ENCODE data around the gene HTRA3. TPM values are rescaled to one million over a fixed set of nuclear protein-coding genes. Genes with fewer than 3 reads are reported as not detected.

The HTRA3 gene
- total and polyA plus RNA-seq, 2 of the 8 experiments (the other 6 are each of a cell fraction or from before 2014, with no cell fraction given), result 3.2 to 5.8 TPM

GRCh38 chr4:8308856-8309771 is 39.6 kb downstream of the HTRA3 start:
- Histone ChIP-seq H3K4ac (replicated peaks; ENCODE audit: insufficient read length, low read depth, low read length) (no peak overlapping the region), H3K56ac (replicated peaks; ENCODE audit: insufficient read length, low read depth, low read length) (no peak overlapping the region), H3K27ac (ENCODE audit: low read depth, low read length) (no peak overlapping the region; the same call in 1 of the 2 replicates), H2BK120ac (replicated peaks; ENCODE audit: low read depth, low read length) (no peak overlapping the region), H2BK12ac (ENCODE audit: low read depth, low read length) (no peak overlapping the region), H3K18ac (ENCODE audit: extremely low read depth, low read length) (no peak overlapping the region), H2BK5ac (ENCODE audit: low read depth, low read length) (no peak overlapping the region), H2AFZ (ENCODE audit: low read length) (no peak overlapping the region), H3K27me3 (replicated peaks in 1 of 4; ENCODE audit: control insufficient read depth in 3 of 4, extremely low read depth in 1 of 4, insufficient read depth in 3 of 4, low read length in 3 of 4) (peaks cover 0 to 4% (median 0%) of the 10 kb centered on the region in 4 experiments; a peak in 3 of 7 replicates), H4K91ac (replicated peaks; ENCODE audit: insufficient read length, low read length) (no peak overlapping the region), H4K5ac (ENCODE audit: insufficient read length, low read depth, low read length) (no peak overlapping the region), H4K20me1 (replicated peaks in 1 of 2; ENCODE audit: control insufficient read depth in 1 of 2, insufficient read depth in 2 of 2, low read length in 2 of 2) (no peaks in the 10 kb centered on the region), H3K4me2 (ENCODE audit: insufficient read depth in 1 of 2, low read depth in 2 of 2, low read length in 2 of 2) (no peak overlapping the region), H3K23me2 (ENCODE audit: low read depth, low read length) (no peaks in the 10 kb centered on the region), H3K14ac (ENCODE audit: insufficient read length) (no peak overlapping the region), H2BK20ac (ENCODE audit: low read length) (no peak overlapping the region), H2AK5ac (ENCODE audit: low read depth, low read length) (no peak overlapping the region), H3K4me1 (replicated peaks in 1 of 4; ENCODE audit: control insufficient read depth in 3 of 4, insufficient read depth in 4 of 4, low read length in 3 of 4) (peaks cover 0 to 9% (median 6%) of the 10 kb centered on the region in 4 experiments; a peak in 4 of 7 replicates), H3K4me3 (ENCODE audit: extremely low read depth in 1 of 4, insufficient read depth in 2 of 4, low read depth in 3 of 4, low read length in 4 of 4) (no peak overlapping the region), H3K9me3 (ENCODE audit: insufficient read depth in 2 of 2, low read depth in 1 of 2, low read length in 1 of 2) (no peaks in the 10 kb centered on the region; a peak in 2 of 4 replicates), H2BK15ac (ENCODE audit: low read length) (no peak overlapping the region), H3K36me3 (ENCODE audit: control insufficient read depth in 2 of 4, insufficient read depth in 4 of 4, low read length in 3 of 4) (no peaks in the 10 kb centered on the region), H3K9ac (replicated peaks in 1 of 4; ENCODE audit: extremely low read depth in 1 of 4, low read depth in 3 of 4, low read length in 3 of 4) (no peak overlapping the region), H4K8ac (ENCODE audit: extremely low read depth, insufficient read depth, low read length) (no peak overlapping the region; the same call in 1 of the 2 replicates), H3K23ac (ENCODE audit: insufficient read length) (no peak overlapping the region), H3K79me2 (ENCODE audit: control insufficient read depth in 1 of 2, insufficient read depth in 2 of 2, low read length in 2 of 2) (no peaks in the 10 kb centered on the region), H3K79me1 (ENCODE audit: low read depth, low read length) (no peaks in the 10 kb centered on the region)
- DNase-seq (ENCODE audit: low read depth in 1 of 2, low spot score in 2 of 2) (no peak), FAIRE-seq (no peak)
- POLR2A ChIA-PET (ENCODE audit: partially characterized antibody), result no interaction called here
- TF ChIP-seq CEBPB (IDR thresholded peaks at IDR 0.05; ENCODE audit: low read depth, low read length), result peak; percentile 9; the same call in 1 of the 2 replicates
- TF ChIP-seq SP4 (IDR thresholded peaks at IDR 0.05; ENCODE audit: low read length), result no peak
- TF ChIP-seq RAD21 (IDR thresholded peaks at IDR 0.05 in 1 of 2, conservative IDR thresholded peaks at IDR 0.05 in 1 of 2; ENCODE audit: low read depth in 2 of 2, low read length in 2 of 2), result peak in 1 of 2 experiments; percentile 11; a peak in 1 of 4 replicates
- no peak for TF ChIP-seq GTF2F1 (IDR thresholded peaks at IDR 0.05; ENCODE audit: borderline replicate concordance, low read depth, low read length)
- TF ChIP-seq FOSL1 (IDR thresholded peaks at IDR 0.05; ENCODE audit: insufficient read depth, low read depth, low read length), result no peak
- CTCF ChIA-PET (ENCODE audit: partially characterized antibody), result interaction anchor here (4.3 kb wide), 1 partner anchor 9 kb away, joined by 43 read pairs; no protein-coding TSS in a partner anchor
- WGBS, 2 experiments (ENCODE audit: extremely low coverage in 1 of 2, insufficient coverage in 1 of 2, insufficient read length in 1 of 2, insufficient replicate concordance in 2 of 2, low coverage in 1 of 2, low lambda C conversion rate in 2 of 2, missing lambda C conversion rate in 1 of 2), result 86% methylated on average over 20 of the region's 24 CpGs; no CpG with 5 or more reads in 1 of the 2 experiments

All from H1 (cell line).